ENCODE results near the gene GCNT3. TPM values are rescaled to one million over a fixed set of nuclear protein-coding genes. Genes with fewer than 3 reads are reported as not detected.

GCNT3 gene
- total and polyA plus RNA-seq, 11 donors, result 0.15 to 0.16 TPM; not detected in 9

DNA sequence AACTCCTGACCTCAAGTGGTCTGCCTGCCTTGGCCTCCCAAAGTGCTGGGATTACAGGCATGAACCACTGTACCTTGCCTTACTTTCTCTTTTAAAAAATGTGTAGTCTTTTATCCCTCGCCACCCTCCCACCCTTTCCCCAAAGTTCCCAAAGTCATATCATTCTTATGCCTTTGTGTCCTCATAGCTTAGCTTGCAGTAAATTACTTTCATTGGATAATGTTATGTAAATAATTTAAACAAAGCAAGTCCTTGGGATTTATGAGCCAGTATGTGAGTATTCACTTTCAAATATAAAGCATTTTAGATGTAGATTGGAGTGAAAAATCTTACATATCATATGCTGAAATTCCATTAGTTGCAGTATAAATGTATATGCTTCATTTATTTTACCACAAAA, 34.7 kb downstream of the GCNT3 start:
- Histone ChIP-seq H3K27ac (no peak overlapping the region), H3K9me3 (no peaks in the 10 kb centered on the region), H3K27me3 (no peaks in the 10 kb centered on the region), H3K4me3 (no peak overlapping the region), H3K36me3 (peaks cover 0 to 89% (median 73%) of the 10 kb centered on the region in 9 donors), H3K4me1 (peaks cover 0 to 8% (median 0%) of the 10 kb centered on the region in 12 donors)
- DNase-seq (no peak), ATAC-seq (no peak)
- intact Hi-C loops (cut with DNase I), result no loop called here
- no peak for TF ChIP-seq POLR2A (IDR thresholded peaks at IDR 0.05)
- TF ChIP-seq, protein P1, sequence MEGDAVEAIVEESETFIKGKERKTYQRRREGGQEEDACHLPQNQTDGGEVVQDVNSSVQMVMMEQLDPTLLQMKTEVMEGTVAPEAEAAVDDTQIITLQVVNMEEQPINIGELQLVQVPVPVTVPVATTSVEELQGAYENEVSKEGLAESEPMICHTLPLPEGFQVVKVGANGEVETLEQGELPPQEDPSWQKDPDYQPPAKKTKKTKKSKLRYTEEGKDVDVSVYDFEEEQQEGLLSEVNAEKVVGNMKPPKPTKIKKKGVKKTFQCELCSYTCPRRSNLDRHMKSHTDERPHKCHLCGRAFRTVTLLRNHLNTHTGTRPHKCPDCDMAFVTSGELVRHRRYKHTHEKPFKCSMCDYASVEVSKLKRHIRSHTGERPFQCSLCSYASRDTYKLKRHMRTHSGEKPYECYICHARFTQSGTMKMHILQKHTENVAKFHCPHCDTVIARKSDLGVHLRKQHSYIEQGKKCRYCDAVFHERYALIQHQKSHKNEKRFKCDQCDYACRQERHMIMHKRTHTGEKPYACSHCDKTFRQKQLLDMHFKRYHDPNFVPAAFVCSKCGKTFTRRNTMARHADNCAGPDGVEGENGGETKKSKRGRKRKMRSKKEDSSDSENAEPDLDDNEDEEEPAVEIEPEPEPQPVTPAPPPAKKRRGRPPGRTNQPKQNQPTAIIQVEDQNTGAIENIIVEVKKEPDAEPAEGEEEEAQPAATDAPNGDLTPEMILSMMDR (IDR thresholded peaks at IDR 0.05), result no peak
- WGBS, 4 donors, result 94 to 98% (median 96%) methylated on average over 1 of the region's 1 CpG

DNA sequence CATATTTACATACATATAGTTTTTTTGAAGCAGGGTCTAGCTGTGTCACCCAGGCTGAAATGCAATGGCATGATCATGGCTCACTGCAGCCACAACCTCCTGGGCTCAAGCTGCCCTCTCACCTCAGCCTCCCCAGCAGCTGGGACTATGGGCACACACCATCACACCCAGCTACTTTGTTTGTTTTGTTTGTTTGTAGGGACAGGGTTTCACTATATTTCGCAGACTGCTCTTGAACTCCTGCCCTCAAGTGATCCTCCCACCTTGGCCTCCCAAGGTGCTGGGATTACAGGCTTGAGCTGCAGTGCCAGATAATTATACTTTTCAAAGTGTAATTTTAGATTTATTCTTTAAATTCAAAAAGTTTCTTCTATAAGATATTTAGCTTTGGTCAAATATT, 35.5 kb downstream of the GCNT3 start:
- Histone ChIP-seq H3K27me3 (no peaks in the 10 kb centered on the region), H3K4me1 (peaks cover 0 to 8% (median 0%) of the 10 kb centered on the region in 12 donors), H3K36me3 (peaks cover 0 to 89% (median 73%) of the 10 kb centered on the region in 9 donors), H3K27ac (no peak overlapping the region), H3K4me3 (no peak overlapping the region), H3K9me3 (peaks cover 0 to 4% (median 0%) of the 10 kb centered on the region in 12 donors)
- 97 to 100% (median 99%) methylated on average over 1 of the region's 1 CpG for WGBS, 4 donors
- no peak for DNase-seq
- ATAC-seq, result no peak
- intact Hi-C loops (cut with DNase I), result no loop called here
- no peak for TF ChIP-seq POLR2A (IDR thresholded peaks at IDR 0.05)
- TF ChIP-seq, protein P1 (IDR thresholded peaks at IDR 0.05), result no peak

GRCh38 chr15:59649603-59650002, 38.0 kb downstream of the GCNT3 start:
- H3K4me3 ChIP-seq, result no peak overlapping the region
- peaks cover 0 to 8% (median 0%) of the 10 kb centered on the region in 12 donors for H3K4me1 ChIP-seq
- peaks cover 0 to 79% (median 76%) of the 10 kb centered on the region in 9 donors for H3K36me3 ChIP-seq
- DNase-seq (no peak), ATAC-seq (no peak)
- H3K27ac ChIP-seq, result no peak overlapping the region
- H3K27me3 ChIP-seq, result no peaks in the 10 kb centered on the region
- peaks cover 0 to 10% (median 0%) of the 10 kb centered on the region in 12 donors for H3K9me3 ChIP-seq
- TF ChIP-seq, protein P1 (IDR thresholded peaks at IDR 0.05), result no peak
- TF ChIP-seq POLR2A (IDR thresholded peaks at IDR 0.05), result no peak
- intact Hi-C loops (cut with DNase I), result no loop called here

DNA sequence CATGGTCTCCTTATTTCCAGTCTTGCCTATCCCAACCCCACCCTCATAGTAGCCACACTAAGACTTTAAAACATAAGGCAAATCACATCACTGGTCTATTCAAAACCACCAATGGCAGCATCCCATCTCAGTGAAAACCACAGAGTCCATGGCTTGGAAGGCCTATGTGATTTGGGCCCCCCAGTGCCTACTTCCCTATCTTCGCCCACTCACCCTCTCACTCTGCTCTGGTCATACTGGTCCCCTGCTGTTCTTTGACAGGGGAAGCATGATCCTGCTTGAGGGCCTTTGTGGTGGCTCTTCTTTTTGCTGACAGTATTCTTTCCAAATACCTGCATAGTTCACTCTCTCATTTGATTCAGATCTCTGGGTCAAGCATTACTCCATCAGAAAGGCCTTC, 42.5 kb downstream of the GCNT3 start:
- intact Hi-C loops (cut with DNase I), result no loop called here
- Histone ChIP-seq H3K9me3 (peaks cover 0 to 10% (median 0%) of the 10 kb centered on the region in 12 donors), H3K4me3 (no peak overlapping the region), H3K27ac (no peak overlapping the region), H3K36me3 (peaks cover 0 to 45% (median 37%) of the 10 kb centered on the region in 9 donors), H3K4me1 (peaks cover 0 to 28% (median 16%) of the 10 kb centered on the region in 12 donors), H3K27me3 (no peaks in the 10 kb centered on the region)
- no peak for TF ChIP-seq POLR2A (IDR thresholded peaks at IDR 0.05)
- TF ChIP-seq, protein P1 (IDR thresholded peaks at IDR 0.05), result no peak
- ATAC-seq (no peak), DNase-seq (no peak)
- 83 to 96% (median 90%) methylated on average over 1 of the region's 1 CpG for WGBS, 4 donors

Measured in heart left ventricle (tissue), 16 donors.